Measurements from ENCODE around the gene NBPF26.
"Not testable (repeated sequence)": the region's sequence is repeated elsewhere in the genome, so short reads cannot be mapped to it uniquely, and the experiment has no call there.

Gene NBPF26

GRCh38 chr1:120723715-120724402, at the start of gene NBPF26:
Gene NBPF26, plus strand, starts transcription at chr1:120723945.
- DNase-seq: not testable (repeated sequence)

- DNase-seq: not testable (repeated sequence)
Observed at GRCh38 chr1:120680106-120680819, 43.5 kb upstream of the NBPF26 start.

GRCh38 chr1:120680938-120681337, 42.8 kb upstream of the NBPF26 start:
- not testable (repeated sequence) for DNase-seq

GRCh38 chr1:120684397-120684796, 39.3 kb upstream of the NBPF26 start:
- DNase-seq: not testable (repeated sequence)

- DNase-seq: not testable (repeated sequence)
Observed at GRCh38 chr1:120685622-120686021, 38.1 kb upstream of the NBPF26 start.

DNA sequence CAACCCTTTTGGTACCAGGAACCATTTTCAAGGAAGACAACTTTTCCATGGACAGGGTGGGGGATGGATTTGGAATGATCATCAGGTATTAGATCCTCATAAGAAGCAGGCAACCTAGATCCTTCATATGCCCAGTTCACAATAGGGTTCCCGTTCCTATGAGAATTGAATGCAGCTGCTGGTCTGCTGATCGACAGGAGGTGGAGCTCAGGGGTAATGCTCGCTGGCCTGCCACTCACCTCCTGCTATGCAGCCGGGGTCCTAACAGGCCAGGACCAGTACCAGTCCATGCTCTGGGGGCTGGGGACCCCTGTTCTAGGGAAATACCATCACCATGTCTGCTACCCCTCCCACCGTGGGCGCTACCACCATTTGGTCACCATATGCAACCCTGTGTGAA, 36.5 kb upstream of the NBPF26 start:
- not testable (repeated sequence) for DNase-seq

GRCh38 chr1:120700807-120701562, 22.8 kb upstream of the NBPF26 start:
- DNase-seq: not testable (repeated sequence)

DNA sequence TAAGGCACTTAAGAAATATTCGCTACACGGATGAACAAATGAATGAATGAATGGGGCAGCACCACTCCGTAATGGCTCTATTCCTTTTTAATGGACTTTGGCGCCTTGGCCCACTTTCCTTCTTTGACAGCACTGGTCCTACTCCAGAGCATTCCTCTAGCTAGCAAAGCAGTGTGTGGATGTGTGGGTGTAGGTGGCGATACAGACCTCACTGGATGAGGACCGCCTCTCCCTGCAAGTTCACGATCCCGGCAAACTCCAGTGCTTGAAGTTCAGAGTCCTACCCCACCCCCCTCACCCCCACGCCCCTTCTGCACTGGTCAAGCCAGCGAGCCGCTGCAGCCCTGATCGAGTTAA, 409 bp upstream of the NBPF26 start:
- DNase-seq: not testable (repeated sequence)

GRCh38 chr1:120724507-120724906, 762 bp downstream of the NBPF26 start:
- DNase-seq: not testable (repeated sequence)

GRCh38 chr1:120728811-120729210, 5.1 kb downstream of the NBPF26 start:
- DNase-seq: not testable (repeated sequence)

GRCh38 chr1:120769090-120769489, 45.3 kb downstream of the NBPF26 start:
- not testable (repeated sequence) for DNase-seq

- not testable (repeated sequence) for DNase-seq
Observed at GRCh38 chr1:120805452-120805851, 81.7 kb downstream of the NBPF26 start.

GRCh38 chr1:120811822-120812221, 88.1 kb downstream of the NBPF26 start:
- not testable (repeated sequence) for DNase-seq

- not testable (repeated sequence) for DNase-seq
Observed at GRCh38 chr1:120825051-120825450, 101.3 kb downstream of the NBPF26 start.

GRCh38 chr1:120826623-120827022, 102.9 kb downstream of the NBPF26 start:
- not testable (repeated sequence) for DNase-seq

DNA sequence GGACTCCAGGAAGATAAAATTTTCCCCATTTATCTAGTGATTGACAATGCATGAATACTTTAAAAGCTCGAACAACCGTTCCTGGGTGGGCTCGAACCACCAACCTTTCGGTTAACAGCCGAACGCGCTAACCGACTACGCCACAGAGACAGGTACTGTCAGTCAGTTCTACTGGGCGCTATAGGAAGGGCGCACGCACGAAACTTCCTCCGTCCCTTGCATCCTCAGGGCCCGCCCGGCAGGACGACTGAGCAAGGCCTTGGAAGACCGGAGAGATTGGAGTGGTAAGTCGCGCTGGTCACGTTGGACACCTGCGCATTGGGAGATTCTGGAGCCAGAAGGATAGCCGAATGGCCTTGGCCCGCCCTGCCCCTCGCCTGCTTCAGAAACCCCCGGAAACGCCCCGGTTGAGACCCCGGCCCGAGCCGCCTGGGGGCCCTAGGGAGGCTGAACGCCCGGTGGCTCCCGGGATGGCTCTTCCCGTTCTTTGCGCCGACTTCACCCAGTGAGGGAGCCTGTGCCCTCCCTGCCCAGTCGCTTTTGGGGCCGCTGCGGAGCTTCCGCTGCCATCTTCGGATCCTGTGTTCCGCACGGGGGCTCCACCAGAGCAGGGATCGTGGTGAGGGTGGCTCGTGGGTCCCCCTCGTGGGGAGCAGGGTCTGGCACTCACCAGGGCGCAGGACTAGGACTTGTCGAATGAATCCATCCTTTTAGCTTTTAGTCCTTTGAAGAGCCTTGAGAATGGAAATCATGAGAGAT, 120.6 kb downstream of the NBPF26 start:
- DNase-seq: not testable (repeated sequence)

DNA sequence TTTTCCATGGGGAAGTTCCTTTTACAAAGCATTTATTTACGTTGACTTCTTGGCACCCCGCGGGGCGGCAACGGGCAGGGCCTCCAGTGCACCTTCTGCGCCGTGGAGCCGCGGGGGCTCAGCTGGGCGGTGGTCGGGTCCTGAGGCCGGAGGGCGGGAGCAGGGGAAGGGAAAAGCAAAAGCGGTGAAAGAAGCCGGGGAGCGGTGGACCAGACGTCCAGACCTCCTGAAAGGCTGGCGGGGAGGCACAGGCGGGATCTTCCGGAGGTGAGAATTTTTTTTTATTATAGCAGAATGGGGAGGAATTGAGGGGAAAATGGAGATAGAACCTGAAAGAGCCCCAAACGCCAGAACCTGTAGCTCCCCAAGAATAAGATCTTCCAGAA, 121.2 kb downstream of the NBPF26 start:
- not testable (repeated sequence) for DNase-seq

- not testable (repeated sequence) for DNase-seq
Observed at GRCh38 chr1:120849400-120850286, 125.9 kb downstream of the NBPF26 start.

DNA sequence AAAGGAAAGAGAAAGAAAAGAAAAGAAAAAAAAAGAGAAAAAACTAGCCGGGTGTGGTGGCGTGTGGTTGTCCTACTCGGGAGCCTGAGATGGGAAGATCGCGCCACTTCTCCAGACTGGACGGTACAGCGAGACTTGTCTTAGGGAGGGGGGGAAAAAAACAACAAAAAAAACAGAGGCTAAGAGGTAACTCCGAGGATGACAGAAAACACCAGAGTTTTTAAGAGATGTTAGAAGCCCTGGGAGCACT, 126.5 kb downstream of the NBPF26 start:
- DNase-seq: not testable (repeated sequence)

- peak; percentile 42 for DNase-seq
Observed at GRCh38 chr1:120850537-120851421, 127.0 kb downstream of the NBPF26 start.

GRCh38 chr1:120858144-120858543, 134.4 kb downstream of the NBPF26 start:
- DNase-seq: not testable (repeated sequence)

All from NCI-H1417 treated with DMSO at 0.1 percent for 48 hours (cell line).